PC-3 (cell line): Measurements from ENCODE around the gene GADL1.

Source experiments
- EZH2 ChIP-seq: fragments of 300-600 bp; sonication (generic); IDR thresholded peaks from one replicate; pipeline ENCODE4 v1.6.1; 2017; ENCODE audit warnings: antibody characterized with exemption, mild to moderate bottlenecking, low read length; ENCODE audit not compliant: unreplicated experiment
- TF ChIP-seq, protein P1 (sequence below): fragments of 300-600 bp; sonication (generic); conservative IDR thresholded peaks from 2 replicates; pipeline ENCODE4 v1.5.1; 2017; ENCODE audit warnings: antibody characterized with exemption, low read depth, mild to moderate bottlenecking, low read length

DNA sequence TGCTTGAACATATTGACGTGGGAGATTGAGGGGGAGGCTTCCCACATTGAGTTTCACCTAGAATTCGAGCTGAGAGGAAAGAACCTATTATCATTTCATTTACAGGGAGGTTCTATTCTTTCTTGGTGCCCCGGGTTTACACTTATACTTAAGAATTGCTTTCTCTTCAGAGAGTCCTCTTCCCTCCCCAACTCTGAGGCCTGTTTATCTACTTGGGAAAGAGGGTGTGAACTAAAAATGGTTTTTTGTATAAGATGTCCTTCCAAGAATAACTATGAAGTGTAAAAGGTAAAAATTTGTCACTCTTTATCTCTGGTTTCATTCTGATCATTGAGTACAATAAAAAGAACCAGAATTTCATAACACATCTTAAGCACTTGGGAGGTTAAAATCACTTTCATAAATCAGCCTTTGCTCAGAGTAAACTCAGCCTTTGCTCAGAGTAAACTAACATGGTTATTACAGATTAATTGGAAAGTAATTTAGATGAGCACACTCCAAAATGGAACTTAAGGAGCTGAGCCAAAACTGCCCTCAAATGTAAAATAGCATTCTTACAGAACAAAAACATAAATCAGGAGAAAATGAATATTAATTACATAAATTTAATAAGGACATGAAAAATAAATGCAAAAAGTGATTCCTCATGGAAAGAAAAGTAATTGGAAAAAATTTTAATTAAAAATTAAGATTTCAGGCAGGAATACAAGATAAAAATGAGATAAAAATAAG lies 75.2 kb downstream of the GADL1 start:
- TF ChIP-seq, protein P1, sequence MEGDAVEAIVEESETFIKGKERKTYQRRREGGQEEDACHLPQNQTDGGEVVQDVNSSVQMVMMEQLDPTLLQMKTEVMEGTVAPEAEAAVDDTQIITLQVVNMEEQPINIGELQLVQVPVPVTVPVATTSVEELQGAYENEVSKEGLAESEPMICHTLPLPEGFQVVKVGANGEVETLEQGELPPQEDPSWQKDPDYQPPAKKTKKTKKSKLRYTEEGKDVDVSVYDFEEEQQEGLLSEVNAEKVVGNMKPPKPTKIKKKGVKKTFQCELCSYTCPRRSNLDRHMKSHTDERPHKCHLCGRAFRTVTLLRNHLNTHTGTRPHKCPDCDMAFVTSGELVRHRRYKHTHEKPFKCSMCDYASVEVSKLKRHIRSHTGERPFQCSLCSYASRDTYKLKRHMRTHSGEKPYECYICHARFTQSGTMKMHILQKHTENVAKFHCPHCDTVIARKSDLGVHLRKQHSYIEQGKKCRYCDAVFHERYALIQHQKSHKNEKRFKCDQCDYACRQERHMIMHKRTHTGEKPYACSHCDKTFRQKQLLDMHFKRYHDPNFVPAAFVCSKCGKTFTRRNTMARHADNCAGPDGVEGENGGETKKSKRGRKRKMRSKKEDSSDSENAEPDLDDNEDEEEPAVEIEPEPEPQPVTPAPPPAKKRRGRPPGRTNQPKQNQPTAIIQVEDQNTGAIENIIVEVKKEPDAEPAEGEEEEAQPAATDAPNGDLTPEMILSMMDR: no peak
- no peak for TF ChIP-seq EZH2
